Suppressor macrophage treated with lipopolysaccharide for 1 hour (primary cell): ENCODE measurements around the gene RUNDC3A.
A peak's percentile ranks its signal among the peaks of the same experiment; 100 is the strongest.
"Not testable (repeated sequence)": the region's sequence is repeated elsewhere in the genome, so short reads cannot be mapped to it uniquely, and the experiment has no call there.

Source experiments
- DNase-seq, 3 donors: peaks; one replicate each; pipeline ENCODE4 v3.0.0-alpha.2; 2020 to 2022

The RUNDC3A gene

DNA sequence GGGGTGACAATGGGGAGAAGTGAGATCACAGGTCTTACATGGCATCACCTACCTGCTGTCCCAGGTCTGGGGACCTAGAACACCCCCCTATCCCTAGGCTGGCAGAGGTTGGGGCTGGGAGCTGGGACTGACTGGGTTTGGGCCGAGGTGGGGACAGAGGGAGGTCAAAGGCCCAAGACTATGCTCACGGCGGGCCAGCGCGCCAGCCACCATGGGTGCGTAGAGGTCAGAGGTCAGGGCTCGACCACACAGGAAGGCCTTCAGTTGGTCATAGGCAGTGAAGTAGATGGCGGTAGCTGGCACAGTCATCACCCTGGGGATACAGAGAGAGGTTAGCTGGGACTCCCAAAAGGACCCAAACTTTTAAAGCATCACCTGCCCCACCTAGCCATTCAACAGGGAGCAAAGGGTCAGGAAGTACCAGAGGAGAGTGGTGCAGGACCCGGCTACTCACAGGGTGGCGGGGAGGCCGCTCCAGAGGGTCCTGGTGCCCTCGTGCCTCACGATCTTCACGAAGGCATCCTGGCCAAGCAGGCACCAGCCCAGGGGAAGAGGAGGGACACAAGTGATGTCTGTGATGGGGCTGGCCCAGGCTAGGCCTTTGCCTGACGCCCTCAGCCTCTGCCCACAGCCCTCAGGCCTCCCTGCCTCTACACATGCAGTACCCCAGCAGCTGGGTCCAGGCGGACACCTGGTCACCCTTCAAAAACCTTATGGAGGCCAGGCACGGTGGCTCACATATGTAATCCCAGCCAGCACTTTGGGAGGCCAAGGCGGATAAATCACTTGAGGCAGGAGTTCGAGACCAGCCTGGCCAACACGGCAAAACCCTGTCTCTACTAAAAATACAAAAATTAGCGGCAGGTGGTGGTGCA is 13.1 kb downstream of the RUNDC3A start:
- no peak for DNase-seq

DNA sequence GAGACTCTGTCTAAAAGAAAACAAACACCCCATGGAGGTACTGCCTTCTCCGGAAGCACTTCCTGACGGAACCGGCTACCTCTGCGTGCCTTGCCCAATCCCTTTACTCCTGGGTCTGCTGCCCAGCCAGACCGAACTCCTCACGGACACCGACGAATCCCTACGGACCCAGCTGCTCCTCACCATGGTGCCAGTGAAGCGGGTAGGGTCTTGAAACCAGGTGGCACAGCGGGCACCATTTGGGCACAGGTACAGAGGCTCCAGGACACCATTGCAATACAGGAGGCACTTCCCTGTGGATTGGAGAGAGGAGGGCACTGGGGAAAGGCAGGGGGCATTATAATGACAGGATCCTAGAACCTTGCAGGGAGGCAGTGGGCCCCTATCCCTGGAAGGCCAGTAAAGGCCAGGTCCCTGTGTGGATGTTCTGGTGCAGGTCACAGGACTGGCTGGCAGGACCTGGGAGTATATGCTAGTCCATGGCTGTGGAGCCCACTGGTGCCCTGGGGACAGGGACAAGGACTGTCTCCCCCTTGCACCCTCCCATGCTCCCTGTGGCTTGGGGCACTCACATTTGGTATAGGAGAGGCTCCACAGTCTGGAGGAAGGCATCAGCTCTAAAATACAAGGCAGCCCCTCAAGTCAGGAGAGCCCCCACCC is 14.0 kb downstream of the RUNDC3A start:
- DNase-seq: no peak

DNA sequence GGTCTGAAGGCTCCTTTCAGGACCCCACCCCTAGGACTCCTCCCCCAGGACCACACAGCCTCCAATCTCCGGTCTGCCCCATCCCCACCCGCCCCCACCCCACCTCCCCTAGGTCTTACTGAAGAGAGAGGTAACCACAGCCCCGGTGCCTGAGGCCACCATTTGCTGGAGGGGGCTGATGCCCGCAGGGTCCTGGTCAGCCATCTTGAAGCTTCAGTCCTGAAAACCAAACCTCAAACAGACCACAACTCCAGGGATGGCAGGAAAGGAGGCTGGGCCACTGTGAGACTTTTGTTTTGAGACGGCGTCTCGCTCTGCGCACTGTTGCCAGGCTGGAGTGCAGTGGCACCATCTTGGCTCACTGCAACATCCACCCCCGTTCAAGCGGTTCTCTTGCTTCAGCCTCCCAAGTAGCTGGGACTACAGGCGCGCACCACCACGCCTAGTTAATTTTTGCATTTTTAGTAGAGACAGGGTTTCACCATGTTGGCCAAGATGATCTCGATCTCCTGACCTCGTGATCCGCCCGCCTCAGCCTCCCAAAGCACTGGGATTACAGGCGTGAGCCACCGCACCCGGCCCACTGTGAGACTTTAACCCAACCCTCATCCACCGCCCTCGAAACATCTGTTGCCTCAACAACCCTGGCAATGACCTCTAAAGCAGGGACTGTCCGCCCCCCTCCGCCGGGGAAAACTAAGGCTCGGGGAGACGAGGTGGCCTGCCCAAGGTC is 15.1 kb downstream of the RUNDC3A start:
- DNase-seq: no peak

DNA sequence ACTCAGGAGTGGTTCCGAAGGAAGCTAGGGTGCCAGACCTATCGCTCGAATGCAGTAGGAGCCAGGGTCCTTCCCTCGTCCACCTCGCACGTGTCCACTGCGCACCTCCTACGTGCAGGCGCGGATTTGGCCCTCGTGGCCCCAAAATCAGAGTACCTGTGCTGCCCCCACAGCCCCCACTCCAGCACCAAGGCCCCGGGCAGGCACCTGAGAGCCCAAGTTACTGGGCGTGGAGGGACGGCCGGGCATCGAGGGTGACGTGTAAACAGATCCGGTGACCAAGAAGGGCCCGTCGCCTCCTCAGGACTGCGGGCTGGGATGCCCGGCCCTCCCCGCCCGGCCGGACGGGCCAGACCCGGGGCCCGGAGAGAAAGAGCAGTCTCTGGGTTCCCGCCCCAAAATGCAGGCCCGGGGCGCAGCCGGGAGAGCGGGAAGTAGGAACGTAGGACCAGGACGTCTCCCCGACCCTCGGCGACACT is 15.7 kb downstream of the RUNDC3A start:
- DNase-seq: peak in 2 of 3 donors; percentile 36 to 61

DNA sequence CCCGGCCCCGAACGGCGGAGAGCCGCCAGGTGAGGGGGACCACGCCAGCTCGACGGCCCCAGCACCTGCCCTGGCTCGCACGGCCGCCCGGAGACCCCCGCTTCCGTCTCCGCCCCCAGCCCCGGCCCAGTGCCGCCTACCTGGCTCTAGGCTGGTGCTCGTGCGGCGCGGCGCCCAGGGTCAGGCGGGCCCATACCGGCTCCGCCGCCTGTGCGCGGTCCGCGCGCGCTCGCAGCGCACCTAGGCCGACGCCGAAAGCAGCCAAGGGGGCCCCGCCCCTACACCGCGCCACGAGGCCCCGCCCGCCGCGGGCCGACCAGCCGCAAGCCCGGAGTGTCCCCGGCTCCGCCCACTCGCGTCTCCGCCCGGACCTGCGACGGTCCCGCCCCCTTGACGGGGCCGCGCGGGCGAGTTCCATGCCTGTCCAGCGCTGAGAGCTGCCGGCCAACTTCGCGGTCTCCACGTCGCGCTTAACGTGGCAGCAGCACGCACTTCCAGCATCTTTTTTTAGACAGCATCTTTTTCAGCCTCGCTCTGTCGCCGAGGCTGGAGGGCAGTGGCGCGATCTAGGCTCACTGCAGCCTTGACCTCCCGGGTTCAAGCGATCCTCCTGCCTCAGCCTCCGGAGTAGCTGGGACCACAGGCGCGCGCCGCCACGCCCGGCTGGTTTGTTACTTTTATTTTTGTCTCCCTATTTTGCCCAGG is 16.3 kb downstream of the RUNDC3A start, which contains the start of gene SLC25A39:
Gene SLC25A39, minus strand, starts transcription at position 253 of the 705 bp plus-strand sequence. CDS start 1,261 bp downstream, outside the sequence.
- peak; percentile 96 to 99 (median 99) for DNase-seq

DNA sequence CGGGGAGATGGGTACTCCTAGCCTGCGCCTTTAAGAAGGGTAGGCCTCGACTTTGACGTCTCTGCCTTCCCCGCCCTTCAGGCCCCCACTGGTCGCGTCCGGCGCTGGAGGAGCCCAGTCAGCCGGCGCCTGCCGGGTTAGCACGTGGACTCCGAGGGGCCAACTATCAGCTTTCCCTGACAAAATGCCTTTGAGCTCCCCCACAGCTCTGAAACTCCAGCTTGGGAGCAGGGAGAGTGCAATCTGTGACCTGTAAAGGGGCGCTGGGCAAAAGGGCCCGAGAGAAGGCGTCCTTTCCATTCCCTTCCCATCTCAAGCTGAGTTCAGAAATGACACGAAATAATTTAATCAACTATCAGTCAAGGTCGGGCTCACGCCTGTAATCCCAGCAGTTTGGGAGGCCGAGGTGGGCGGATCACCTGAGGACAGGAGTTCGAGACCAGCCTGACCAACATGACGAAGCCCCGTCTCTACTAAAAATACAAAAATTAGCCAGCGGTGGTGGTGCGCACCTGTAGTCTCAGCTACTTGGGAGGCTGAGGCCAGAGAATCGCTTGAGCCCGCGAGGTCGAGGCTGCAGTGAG is 18.6 kb downstream of the RUNDC3A start:
- peak; percentile 97 for DNase-seq

DNA sequence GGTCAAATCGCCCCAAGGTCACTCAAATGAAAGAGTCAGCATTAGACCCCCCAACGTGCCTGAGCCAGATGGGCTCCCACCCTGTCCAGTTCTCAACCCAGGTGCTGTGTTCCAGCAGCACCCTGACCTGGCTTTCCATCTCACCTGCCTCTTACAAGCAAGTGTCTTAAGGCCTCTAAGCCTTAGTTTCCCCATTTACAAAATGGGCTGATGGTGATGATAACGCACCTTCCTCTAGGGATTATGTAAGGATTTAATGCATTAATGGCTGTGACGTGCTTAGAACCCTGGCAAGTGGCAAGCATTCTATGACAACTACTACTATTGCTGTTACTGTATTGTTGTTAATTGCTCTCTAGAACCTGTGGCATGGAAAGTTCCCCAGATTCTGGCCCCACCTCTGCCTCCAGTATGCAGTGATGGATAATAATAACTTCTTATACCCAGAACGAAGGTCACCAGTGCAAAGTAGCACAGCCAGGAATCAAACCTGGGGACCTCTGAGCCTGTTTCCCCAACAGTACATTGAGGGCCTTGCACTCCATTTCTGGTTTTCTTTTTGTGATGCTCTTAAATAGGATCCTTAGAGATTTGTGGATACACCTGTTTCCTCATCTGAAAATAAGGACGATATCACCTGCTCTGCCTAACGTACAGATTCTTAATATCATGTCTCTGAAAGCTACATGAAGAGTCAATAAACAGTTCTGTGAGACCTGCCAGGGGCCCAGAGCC is 19.5 kb downstream of the RUNDC3A start:
- DNase-seq: no peak

DNA sequence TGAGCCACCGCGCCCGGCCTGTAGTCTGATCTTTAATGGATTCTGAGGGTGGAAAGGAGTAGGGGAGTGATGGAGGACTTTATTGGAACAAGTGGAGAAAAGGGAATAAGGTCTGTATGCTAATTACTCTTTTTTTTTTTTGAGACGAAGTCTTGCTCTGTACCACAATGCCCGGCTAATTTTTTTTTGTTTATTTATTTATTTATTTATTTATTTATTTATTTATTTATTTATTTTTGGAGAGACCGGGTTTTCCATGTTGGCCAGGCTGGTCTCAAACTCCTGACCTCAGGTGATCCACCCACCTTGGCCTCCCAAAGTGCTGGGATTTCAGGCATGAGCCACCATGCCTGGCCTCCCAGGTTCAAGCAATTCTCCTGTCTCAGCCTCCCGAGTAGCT is 21.1 kb downstream of the RUNDC3A start:
- not testable (repeated sequence) for DNase-seq

DNA sequence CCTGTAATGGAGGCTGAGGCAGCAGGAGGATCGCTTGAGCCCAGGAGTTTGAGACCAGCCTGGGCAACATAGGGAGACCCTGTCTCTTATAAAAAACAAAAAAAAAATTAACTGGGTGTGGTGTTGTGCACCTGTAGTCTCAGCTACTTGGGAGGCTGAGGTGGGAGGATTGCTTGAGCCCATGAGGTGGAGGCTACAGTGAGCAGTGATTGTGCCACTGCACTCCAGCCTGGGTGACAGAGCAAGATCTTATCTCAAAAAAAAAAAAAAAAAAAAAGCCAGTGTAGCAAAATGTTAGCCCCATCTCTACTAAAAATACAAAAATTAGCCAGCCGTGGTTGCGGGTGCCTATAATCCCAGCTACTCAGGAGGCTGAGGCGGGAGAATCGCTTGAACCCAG is 21.9 kb downstream of the RUNDC3A start:
- not testable (repeated sequence) for DNase-seq

DNA sequence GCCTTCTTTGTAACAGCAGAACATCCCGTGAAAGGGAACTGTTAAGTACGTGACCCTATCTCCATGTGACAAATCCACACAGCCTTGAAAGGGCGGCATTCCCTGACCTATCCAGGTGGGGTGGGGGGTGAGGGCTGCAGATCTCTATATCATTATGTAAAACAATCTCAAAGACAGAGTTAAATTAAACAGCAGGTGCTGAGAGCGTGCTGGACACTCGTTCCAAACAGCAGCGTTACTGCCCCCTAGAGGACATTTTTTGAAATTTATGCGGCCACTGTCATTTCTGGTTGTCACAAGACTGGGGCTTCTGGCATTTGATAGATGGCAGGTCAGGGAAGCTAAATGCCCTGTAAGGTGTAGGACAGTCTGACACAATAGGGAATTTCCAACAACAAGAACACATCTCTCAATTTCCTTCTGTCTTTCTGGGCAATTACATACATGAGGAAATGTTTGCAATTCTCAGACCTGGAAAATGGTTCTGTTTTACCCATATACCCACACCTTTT is 22.9 kb downstream of the RUNDC3A start:
- DNase-seq: peak; percentile 90 to 94 (median 91)

DNA sequence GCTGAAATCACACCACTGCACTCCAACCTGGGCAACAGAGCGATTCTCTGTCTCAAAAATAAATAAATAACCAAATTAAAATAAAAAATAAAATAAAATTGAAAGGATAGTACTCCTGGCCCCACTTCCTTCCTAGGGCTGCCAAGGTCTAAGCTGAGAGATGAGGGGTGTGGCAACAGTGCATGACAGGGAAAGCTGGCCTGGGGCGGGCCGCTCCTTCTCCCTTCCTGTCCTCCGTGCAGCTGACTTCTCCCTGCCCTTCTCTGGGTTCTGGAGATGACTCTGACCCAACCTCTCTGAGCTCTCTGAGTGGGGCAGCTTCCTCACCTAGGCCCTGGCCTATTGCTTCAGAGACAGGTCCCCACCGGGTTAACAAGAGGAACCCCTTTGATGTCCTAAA is 25.0 kb downstream of the RUNDC3A start:
- peak; percentile 65 to 79 (median 68) for DNase-seq

DNA sequence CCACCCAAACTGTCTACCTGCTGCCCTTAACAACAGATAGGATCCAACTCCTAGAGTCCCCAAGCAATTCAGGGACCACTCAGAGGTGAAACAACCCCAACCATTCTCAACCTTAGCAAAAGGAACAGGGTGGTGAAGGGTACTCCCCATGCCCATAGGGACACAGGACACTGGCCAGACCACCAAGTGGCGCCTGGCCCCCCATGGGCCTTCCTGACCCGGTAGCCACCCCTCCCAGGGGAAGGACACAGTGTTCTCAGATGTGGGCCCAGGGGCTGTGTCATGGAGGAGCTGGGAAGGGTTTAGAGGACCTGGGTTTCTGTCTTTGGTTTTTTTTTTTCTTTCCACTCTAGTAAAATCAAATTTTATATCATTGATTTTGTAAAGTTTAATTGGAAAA is 25.9 kb downstream of the RUNDC3A start:
- DNase-seq: no peak

DNA sequence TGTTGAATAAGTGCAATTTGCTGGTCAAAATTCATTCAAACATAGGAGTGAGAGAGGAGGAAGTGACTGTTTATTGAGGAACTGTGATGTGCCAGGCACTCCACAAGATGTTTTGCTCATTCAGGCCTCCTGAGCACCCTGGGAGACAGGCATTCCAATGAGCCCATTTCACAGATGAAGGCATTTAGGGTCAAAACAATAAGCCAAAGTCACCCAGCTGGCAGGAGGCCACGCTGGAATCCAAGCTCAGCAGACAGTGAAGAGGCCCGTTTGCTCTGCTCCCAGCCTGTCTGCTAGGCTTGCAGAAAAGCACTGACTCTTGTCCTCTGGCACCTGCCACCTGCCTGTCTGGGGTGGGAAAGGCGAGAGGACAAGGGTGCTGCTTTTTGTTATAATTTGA is 26.3 kb downstream of the RUNDC3A start:
- DNase-seq: peak; percentile 49 to 60 (median 54)

DNA sequence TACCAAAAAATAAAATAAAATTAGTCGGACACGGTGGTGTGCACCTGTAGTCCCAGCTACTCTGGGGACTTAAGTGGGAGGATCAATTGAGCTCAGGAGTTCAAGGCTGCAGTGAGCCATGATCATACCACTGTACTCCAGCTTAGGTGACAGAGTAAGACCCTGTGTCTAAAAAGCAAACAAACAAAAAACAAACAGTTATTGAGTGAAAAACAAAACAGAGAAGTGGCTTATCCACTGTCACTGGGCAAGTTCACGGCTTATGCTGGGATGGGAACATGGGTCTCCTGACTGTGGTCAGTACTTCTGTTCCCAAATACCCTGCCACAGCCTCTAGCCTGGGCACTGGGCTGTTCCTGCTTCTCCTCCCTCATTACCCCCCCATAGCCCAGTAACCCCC is 27.2 kb downstream of the RUNDC3A start:
- DNase-seq: peak in 1 of 3 donors; percentile 32

DNA sequence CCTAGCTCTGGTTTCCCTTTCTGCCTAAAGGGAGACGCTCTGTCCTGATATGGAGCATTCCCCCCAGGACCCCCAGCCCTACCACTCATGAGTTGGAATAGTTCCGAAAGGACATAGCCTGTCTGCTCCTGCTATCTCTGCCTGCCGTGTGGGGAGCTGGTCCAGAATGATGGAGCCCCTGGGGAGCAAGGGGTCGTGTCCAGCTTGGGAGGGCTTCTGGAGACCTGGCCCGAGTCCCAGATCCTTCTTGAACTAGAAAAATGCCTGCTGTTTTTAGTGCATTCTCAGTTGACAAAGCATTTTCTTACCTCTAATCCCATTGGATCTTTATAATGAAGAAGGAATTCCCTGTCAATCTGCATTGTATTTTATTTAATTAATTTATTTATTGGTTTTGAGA is 27.6 kb downstream of the RUNDC3A start:
- DNase-seq: no peak

DNA sequence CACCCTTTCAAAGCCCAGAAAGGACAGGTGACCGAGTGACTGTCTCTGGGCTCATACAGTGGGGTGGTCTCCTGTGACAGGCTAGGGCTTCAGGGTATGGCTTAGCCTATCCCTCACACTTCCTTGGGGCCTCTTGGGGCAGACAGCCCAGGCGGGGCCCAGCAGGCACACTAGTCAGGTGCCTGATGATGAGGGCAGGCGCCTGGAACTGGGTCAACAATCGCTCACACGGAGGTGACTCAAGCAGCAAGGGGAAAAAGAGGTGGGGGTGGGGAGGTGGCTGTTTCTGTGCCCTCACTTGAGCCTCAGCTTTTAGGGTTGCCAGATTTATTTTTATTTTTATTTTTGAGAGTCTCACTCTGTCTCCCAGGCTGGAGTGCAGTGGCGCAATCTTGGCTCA is 30.3 kb downstream of the RUNDC3A start:
- peak; percentile 75 to 83 (median 76) for DNase-seq

DNA sequence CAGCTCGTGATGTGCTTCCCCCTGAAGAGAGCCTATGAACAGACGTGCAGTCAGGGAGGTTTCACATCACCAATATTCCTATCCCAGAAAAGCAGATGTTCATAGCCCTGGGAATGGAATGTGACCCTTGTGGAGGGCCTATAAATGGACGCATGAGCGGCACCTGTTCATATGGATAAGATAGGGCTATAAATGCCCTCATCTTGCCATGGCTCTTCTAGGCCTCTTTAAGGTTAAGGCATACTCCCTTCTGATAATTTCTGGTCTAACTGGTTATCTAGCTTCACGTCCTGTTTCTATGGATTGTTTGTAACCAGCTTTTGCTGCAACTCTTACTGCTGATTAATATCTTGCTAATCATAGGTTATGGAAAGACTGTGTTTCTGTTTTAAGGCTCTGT is 32.2 kb downstream of the RUNDC3A start:
- not testable (repeated sequence) for DNase-seq

DNA sequence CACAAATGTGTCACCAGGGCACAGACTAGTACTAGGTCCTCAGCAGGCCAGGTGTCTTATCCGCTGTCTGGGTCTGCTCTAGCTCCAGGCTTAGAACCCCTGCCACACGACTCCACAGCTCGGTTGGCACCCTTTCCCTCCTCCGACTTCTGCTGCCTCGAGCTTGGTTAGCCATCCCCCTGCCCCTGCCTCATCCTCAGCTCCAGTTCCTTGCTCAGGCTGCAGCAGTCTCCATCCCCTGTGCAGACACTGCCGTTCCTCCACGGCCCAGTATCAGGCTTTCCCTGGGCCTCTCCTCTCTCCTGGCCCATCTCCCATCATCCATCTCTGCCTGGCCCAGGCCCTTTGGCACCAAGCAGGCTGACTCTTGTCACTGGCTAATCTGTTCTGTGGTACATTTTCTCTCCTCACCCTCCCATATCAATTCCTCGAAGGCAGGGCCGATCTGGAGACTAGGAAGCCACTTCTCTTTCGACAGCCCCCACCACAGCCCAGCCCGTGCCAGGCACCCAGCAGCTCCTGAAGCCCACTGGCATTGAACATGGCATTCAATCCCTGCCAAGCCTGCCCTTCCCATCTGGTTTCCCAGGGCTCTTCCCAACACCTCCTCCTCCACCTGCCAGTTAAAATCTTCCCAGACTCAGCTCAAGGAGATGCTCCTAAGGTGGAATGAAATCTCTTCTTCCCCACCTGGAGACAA is 35.3 kb downstream of the RUNDC3A start:
- DNase-seq: no peak

DNA sequence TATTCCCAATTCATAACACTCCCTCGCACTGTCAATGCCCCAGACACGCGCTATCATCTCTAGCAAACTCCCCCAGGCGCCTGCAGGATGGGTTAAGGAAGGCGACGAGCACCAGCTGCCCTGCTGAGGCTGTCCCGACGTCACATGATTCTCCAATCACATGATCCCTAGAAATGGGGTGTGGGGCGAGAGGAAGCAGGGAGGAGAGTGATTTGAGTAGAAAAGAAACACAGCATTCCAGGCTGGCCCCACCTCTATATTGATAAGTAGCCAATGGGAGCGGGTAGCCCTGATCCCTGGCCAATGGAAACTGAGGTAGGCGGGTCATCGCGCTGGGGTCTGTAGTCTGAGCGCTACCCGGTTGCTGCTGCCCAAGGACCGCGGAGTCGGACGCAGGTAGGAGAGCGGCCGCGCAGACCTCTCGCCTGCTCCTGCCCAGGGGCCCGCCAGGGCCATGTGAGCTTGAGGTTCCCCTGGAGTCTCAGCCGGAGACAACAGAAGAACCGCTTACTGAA is 36.6 kb downstream of the RUNDC3A start, which contains the start of gene GRN:
Gene GRN, plus strand, starts transcription at position 364 of the 515 bp plus-strand sequence. CDS start 3,863 bp downstream, outside the sequence.
- DNase-seq: peak; percentile 95 to 96 (median 96)

DNA sequence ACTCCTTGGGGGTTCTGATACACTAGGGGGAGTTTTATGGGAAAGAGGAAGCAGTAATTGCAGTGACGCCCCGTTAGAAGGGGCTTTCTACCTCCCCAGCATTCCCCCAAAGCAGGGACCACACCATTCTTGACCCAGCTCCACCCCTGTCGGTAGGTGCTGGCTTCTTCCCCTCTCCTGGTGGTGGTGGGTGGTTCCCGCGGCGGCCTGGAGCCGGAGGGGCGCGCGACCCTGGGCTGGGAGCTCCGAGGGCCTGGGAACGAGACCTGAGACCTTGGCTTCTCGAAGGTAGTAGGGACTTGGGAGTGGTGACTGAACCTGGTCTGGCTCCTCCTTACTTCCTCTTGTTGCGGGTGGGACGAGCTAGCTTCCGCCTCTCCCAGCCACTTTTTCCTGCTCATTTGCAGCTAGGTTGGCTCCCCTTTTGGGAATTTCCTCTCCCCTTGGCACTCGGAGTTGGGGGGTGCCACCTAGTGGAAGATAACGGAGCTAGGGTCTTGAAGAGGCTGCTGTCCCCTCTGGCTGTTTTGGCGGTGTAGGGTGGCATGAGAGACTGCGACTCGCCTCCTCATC is 37.1 kb downstream of the RUNDC3A start:
- peak; percentile 92 to 96 (median 92) for DNase-seq
